NCI-H1105 (cell line): ENCODE data around the gene ABCD4.
"Not testable (repeated sequence)": the region's sequence is repeated elsewhere in the genome, so short reads cannot be mapped to it uniquely, and the experiment has no call there.

Experiments
- DNase-seq: peaks from one replicate; lab custom pipeline; 2025; lab: John Stamatoyannopoulos, UW

ABCD4 gene

DNA sequence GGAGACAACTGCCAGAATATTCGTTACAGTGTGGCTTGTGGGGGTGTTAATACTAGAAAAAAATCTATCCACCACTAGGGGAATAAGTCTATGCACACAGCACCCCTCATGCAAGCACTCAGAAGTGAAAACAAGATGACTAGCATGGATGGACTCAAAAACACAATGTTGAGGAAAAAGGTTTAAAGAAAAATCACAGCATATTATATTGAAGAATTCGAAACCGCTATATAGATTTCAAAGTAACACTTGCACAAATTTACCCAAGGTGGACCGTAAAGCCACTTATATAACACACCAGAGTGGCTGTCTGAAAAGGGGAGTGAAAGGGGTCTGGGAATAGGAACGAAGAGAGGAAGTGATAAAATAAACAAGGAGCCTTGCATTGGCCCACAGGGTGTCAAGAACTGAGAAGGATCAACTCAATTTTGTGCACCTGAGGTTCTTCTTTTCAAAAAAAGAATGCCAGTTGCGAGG lies 544 bp downstream of the ABCD4 start:
- DNase-seq, result no peak

DNA sequence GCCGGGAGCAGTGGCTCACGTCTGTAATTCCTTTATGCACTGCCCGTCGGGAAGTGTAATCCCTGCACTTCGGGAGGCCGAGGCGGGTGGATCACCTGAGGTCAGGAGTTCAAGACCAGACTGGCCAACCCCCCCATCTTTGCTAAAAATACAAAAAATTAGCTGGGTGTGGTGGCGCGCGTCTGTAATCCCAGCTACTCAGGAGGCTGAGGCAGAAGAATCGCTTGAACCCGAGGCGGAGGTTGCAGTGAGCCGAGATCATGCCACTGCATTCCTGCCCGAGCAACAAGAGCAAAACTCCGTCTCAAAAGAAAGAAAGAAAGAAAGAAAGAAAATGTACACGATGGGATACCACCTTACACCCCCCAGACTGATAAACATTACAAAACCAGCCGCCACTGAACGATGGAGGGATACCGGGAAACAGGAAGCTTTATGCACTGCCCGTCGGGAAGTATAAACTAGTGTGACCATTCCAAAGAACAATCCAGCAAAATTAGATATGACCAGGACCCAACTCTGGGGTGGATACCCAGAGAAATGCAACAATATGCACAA lies 1.1 kb downstream of the ABCD4 start:
- DNase-seq, result no peak

DNA sequence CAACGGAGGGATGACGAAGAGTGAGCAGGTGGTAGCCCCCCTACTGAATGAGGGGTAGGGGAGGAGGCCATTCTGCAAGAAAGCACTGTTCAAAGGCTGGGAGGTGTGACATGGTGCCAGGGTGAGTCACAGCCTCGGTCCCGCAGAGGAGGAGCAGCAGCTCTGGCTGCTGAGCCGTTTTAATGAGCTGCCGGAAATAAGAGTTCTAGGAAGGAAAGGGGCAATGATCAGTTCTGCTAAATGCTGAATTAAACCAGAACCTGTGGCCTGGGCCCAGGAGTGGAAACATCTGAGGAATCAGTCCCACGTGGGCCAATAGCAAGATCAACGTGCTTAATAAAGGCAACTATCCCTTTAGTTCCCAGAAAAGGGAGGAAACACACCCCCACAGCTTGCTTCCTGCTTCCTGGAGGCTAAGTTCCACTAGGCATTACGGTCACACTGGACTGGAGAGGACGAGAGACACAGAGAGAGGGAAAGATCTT lies 3.6 kb downstream of the ABCD4 start:
- DNase-seq, result no peak

- no peak for DNase-seq
Observed at GRCh38 chr14:74297986-74298385, 4.7 kb downstream of the ABCD4 start.

- no peak for DNase-seq
Observed at GRCh38 chr14:74296037-74296467, 6.7 kb downstream of the ABCD4 start.

DNA sequence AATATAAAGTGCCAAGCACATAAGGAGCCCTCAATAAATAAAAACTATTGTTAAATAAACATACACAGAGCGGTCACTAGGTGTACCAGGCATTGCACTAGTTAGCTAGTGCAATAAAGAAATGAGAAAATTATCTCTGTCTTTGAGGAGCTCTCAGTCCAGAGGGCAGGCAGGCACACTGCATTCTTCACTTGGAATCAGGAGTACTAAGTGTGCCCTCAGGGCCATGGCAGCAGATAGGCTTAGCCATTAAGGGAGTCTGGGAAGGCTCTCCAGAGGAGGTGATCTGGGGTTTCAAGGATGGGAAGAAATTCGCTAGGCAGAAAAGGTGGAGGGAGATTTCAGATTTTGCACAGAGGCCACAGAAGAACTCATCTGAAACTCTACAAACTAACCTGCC lies 9.1 kb downstream of the ABCD4 start:
- DNase-seq, result no peak

DNA sequence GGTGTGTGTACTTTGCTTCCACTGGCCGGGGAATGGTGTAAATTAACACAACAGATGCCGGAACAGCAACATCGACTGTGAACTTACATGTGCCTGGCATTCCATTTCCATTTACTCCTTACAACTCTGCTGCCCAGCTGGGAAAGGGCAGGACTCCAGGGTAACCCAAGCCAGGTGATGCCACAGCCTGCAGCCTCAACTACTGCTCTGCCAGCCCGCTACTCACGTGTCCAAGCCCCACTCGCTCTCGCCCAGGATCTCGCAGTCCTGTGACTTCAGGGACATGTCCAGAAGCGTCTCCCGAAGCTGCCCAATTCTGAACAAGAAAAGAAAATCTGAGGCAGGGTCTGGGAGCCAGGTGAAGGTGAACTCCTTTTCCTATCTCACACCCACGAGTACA lies 10.7 kb downstream of the ABCD4 start:
- DNase-seq, result no peak

DNA sequence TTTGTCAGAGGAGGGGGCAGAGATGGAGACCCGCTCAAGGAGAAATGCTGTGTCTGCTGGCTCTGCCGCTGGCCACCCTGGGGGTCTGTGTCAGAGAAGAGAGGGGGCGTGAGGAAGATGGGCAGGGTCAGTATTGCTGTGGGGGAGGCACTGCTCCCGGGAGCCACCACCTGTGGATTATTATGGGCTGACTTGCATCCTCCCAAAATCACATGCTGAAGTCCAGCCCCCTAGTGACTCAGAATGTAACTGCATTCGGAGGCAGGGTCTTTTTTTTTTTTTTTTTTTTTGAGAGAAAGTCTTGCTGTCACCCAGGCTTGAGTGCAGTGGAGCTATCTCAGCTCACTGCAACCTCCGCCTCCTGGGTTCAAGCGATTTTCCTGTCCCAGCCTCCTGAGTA lies 12.3 kb downstream of the ABCD4 start:
- DNase-seq, result no peak

GRCh38 chr14:74289801-74290200 lies 12.9 kb downstream of the ABCD4 start:
- no peak for DNase-seq

DNA sequence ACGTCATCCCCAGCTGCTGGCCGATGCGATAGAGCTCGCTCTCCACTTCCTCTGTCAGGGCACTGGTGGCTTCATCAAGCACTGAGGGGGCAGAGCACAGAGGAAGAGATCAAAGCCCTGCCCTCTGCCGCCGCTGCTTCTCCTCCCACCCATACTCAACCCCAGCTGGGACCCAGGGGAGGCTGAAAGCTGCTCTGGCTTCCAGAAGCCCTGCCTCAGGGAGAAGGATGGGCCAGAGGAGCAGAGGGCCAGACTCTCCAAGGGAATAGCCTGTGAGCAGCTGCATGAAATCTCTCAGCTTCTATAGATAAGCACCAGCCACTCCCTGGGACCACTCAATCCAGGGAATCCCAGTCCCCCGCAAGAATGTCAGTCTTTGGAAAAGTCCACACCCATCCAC lies 16.0 kb downstream of the ABCD4 start:
- no peak for DNase-seq

DNA sequence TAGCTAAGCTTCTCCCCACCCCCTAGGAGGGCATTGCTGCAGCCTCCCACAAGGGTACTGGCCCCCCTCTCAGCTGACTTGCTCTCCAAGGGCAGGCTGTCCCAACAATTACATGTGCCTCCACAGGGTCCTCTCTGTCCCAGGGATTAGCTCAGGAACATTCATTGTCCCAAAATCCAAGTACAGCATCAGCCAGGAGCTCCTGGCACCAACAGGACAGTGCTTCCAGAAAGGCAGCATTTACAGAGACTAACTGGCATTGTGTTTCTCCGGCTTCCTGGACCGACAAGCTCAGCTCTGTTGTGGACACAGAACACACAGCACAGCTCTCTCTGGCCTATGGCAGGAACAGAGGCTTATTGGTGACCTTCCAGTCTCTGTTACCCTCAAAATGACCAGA lies 21.7 kb downstream of the ABCD4 start:
- no peak for DNase-seq

DNA sequence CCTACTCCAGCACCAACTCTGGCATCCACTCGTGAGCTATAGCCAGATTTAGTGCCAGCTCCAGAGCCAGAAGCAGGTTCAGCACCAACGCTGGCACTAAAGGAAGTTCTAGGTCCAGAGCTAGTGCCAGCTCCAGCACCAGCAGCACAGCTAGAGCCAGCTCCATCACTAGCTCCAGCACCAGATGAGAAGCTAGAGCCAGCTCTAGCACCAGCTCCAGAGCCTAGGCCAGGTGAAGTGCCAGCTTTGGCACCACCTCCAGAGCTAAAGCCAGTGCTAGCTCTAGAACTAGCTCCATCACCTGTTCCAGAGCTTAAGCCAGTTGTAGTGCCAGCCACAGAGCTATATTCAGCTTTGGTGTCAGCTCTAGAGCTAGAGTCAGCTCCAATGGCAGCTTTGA lies 24.7 kb downstream of the ABCD4 start:
- DNase-seq, result no peak

DNA sequence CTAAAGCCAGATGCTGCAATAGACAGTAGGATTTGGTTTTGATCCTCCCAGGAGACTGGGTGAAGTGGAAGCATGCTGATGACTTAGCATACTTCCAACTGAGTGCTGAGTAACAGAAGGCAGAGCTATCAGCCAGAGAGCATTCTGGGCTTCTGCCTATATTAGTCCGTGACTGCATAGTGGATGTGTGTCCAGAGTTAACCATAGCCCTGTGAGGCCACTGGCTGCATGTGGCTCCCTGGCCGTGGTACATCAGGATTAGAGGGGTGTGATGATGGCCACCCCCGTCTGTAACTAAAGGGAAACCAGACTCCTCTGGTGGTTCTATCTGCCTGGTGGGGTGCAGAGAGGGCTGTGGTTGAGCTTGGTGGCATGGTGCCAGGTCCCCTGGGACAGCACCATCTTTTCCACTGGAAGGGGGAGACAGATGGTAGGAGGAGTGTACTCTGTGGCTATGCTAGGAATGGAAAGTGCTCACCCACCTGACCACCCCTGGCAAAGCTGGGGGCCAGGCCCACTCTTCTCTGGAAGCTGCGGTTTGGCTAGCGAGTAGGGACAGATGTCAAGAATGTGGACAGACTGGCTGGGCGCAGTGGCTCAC lies 27.4 kb downstream of the ABCD4 start:
- DNase-seq, result no peak

DNA sequence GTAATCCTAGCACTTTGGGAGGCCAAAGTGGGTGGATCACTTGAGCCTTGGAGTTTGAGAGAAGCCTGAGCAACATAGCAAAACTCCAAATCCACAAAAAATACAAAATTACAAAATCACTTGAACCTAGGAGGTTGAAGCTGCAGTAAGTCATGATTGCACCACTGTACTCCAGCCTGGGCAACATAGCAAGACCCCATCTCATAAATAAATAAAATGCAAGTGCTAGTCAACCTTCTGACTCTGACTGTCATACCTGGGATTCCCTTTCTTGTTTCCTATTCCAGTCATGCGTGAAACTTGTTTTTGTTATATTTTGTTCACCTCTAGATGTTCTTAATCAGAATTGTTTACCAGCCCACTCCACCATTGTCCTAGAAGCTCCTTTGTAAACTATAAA lies 31.4 kb downstream of the ABCD4 start:
- DNase-seq, result no peak

GRCh38 chr14:74270382-74271177 lies 32.2 kb downstream of the ABCD4 start:
- not testable (repeated sequence) for DNase-seq

DNA sequence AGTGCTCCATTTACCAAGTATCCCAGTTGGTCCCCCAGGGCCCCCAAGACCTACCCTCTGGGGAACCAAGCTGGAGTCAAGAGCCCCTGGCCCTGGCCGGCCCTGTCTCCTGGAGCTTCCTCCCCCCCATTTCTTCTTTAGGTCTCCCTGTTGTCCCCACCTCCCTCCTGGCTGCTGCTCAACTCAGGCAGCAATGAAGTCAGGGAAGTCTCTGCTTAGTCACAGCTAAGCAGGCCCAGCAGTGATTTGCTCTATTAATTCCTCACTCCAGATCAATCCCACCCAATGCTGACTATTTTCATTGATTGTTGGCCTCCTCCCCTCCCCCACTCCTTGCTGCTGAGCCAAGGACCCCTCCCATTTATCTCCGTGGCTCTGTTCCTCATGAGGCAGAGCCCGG lies 35.1 kb downstream of the ABCD4 start:
- DNase-seq, result no peak

DNA sequence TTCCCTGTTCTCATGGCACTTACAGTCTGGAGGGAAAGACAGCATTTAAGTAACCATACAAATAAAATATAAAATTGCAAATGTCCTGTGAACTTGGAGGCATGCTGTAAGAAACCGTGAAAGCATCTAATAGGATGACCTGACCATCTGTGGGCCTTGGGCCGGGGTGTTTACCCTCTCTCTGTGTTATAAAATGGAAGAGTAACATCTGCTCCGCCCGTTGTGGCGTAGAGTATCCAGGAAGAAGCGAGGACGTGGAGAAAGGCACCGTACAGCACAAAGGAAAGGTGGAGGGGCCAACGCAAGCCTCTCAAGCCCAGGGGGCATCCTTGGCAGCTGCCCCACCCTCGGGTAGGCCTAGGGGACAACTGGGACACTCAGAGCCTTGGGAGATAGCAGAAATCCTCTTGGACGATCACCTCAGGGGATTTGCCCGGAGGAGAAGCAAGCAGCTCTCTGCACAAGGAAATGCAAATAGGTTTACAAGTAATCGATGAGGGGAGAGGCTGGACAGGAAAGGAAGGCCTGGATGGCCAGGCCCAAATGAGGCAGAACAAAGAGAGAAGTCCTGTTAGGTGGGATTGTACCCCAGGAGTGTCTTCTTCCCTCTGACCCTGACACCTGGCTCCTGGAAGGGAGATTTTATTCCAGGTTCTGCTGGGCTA lies 37.3 kb downstream of the ABCD4 start:
- DNase-seq, result no peak

DNA sequence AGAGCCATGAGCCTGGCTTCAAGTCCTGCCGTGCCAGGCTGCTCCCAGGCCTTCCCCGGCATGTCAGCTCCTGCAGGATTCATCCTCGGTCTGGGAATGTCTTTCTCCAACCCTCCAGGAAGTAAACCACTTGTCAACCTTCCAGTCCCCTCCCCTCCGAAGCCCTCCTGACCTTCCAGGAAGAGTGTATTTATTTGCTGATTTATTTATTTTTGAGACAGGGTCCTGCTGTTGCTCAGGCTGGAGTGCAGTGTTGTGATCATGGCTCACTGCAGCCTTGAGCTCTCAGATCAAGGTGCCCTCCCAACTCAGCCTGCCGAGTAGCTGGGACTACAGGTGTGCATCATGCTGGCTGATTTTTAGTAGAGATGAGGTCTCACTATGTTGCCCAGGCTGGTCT lies 38.8 kb downstream of the ABCD4 start:
- DNase-seq, result no peak

DNA sequence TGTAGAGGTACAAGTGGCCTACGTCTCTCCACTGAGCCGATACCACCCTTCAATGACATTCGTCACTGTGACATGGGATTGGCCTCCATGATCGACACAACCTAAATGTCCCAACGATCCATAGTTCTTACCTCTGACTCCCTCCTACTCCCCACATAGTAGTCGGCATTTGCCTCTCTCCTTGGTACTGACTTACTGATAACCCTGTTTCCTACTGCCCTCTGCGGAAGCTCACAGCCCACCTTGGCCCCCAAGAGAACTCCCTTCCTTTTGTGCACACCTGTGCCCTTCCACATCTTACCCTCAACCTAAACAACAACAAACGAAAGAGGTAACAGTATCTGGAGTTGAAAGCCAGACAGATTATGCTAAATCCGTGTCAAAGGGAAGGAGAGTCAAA lies 39.6 kb downstream of the ABCD4 start:
- no peak for DNase-seq

DNA sequence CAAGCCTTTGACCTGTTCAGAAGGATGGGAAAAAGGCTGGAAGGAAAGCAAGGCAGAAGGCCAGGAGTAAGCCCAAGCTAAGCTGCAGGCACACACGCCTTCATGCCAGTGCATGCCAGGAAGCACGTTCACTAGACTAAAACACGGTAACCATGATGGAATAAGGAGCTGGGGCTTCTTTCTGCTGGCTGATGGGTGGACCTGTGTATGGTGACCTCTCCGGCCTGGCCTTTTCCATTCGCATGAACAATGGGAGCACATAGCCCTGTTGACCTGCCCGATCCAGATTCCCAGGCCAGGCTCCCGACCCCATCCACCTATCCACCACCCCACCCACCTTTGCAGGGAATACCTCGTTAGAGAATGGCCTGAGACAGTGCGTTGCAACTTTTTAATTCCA lies 40.7 kb downstream of the ABCD4 start:
- DNase-seq, result no peak

DNA sequence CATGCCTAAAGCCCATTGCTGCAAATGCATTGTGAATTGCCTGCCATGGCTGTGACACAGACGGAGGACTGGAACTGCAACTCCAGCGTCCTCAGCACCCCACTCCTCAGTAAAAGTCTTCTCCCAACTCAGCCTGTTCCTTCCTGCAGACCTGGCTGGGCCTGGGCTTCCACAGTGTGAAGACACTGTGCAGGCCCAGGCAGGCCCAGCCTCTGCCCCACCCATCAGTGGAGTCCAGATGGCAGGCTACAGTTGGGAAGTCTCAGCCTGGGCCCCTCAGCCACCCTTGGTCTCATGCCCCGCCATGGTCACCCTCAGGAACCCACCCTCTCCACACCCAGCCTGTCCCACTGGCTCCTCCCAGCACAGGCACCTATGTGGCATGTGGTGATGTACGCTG lies 41.4 kb downstream of the ABCD4 start:
- no peak for DNase-seq

DNA sequence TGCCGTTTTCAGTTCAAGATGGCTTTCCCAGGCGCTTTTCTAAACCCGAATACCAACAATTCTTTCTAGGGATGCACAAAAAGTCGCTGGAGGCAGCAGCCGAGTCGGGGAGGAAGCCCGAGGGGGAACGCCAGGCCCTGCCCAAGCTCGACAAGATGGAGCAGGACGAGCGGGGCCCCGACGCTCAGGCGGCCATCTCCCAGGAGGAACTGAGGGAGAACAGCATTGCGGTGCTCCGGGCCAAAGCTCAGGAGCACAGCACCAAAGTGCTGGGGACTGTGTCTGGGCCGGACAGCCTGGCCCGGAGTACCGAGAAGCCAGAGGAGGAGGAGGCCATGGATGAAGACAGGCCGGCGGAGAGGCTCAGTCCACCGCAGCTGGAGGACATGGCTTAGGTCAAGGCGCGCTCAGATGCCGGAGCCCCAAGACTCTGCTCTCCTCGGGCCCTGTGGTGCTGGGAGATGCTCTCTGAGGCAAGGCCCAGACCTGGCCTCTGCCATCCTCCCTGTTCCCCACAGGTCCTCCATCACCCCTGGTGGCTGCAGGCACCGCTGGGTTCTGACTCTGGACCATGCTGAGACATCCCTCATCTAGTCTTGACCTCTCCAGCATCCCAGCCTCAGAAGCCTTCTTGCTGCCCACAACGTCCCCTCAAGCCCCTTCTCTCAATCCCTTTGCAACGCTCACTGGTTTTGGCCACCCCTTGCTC lies 42.1 kb downstream of the ABCD4 start:
- DNase-seq, result no peak
